Cardiac muscle cell (in vitro differentiated cells and primary cell): ENCODE results near the gene DUSP22. TPM values are rescaled to one million over a fixed set of nuclear protein-coding genes. Genes with fewer than 3 reads are reported as not detected.

ENCODE experiments used
- DNase-seq, 2 donors: peaks; one replicate each; pipeline versions ENCODE4 v3.0.0 to v3.0.0-alpha.2; 2010 to 2017; ENCODE audit warnings: low read depth in 1 of 2, low spot score in 1 of 2
- H3K27ac ChIP-seq: fragments of 200-600 bp; sonication (generic); 2 replicates; pipeline ENCODE4 v1.5.1; 2016
- H3K27me3 ChIP-seq: fragments of 200-600 bp; sonication (generic); 2 replicates; pipeline ENCODE4 v1.6.0; 2016; ENCODE audit warnings: control low read depth
- H3K36me3 ChIP-seq: fragments of 200-600 bp; sonication (generic); 2 replicates; pipeline ENCODE4 v1.5.1; 2016; ENCODE audit warnings: control low read depth
- H3K4me1 ChIP-seq: fragments of 200-600 bp; sonication (generic); 2 replicates; pipeline ENCODE4 v1.8.1; 2017; ENCODE audit warnings: low read depth, mild to moderate bottlenecking, mixed run types
- H3K4me3 ChIP-seq: fragments of 200-600 bp; sonication (generic); 2 replicates; pipeline ENCODE4 v1.5.1; 2016; ENCODE audit warnings: mild to moderate bottlenecking
- H3K9me3 ChIP-seq: fragments of 200-600 bp; sonication (generic); 2 replicates; pipeline ENCODE4 v1.5.1; 2017; ENCODE audit warnings: low read depth, mild to moderate bottlenecking, control low read depth
- polyA plus RNA-seq: library from polyadenylated mRNA; unstranded; fragments of >200 nt; fragmentation: Nextera tagmentation; extraction: Ambion mirVana; gene quantifications from 2 replicates; pipeline ENCODE4 v1.2.1, GENCODE V29; 2016
- total RNA-seq: library from RNA; depleted of rRNA; stranded (reverse); fragments of >200 nt; gene quantifications from 2 replicates; pipeline ENCODE4 v1.2.3, GENCODE V29; 2016
- TF ChIP-seq, protein P1 (sequence below): IDR thresholded peaks from 2 replicates; pipeline ENCODE4 v1.5.1; 2012; ENCODE audit warnings: low read depth, mild to moderate bottlenecking, low read length

Gene DUSP22
- total and polyA plus RNA-seq, 2 experiments from 2014 or later: 50.7 to 89.3 TPM

DNA sequence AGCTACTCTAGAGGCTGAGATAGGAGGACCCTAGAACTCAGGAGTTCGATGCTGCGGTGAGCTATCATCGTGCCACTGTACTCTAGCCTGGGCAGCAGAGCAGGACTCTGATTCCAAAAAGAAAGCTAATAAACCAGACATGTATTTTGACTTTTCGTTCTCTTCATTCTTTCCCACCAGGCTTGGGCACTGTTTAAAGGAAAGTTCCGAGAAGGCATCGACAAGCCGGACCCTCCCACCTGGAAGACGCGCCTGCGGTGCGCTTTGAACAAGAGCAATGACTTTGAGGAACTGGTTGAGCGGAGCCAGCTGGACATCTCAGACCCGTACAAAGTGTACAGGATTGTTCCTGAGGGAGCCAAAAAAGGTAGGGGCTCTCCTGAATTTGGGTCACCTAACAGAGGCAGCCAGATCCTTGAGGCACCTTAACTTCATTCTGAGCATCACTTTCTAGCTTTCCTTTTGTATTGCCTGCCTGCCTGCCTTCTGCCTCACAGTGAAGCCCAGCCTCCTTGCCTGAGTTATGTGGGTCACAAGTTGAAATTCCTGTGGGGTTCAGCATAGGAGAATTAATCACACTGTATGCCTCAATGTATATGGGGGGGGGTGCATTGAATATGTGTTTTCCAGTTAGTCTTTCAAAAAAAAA, 102.5 kb downstream of the DUSP22 start:
- no peaks in the 10 kb centered on the region for H3K4me1 ChIP-seq
- DNase-seq: no peak
- peaks cover 90% of the 10 kb centered on the region for H3K27me3 ChIP-seq
- no peak overlapping the region for H3K4me3 ChIP-seq
- TF ChIP-seq, protein P1, sequence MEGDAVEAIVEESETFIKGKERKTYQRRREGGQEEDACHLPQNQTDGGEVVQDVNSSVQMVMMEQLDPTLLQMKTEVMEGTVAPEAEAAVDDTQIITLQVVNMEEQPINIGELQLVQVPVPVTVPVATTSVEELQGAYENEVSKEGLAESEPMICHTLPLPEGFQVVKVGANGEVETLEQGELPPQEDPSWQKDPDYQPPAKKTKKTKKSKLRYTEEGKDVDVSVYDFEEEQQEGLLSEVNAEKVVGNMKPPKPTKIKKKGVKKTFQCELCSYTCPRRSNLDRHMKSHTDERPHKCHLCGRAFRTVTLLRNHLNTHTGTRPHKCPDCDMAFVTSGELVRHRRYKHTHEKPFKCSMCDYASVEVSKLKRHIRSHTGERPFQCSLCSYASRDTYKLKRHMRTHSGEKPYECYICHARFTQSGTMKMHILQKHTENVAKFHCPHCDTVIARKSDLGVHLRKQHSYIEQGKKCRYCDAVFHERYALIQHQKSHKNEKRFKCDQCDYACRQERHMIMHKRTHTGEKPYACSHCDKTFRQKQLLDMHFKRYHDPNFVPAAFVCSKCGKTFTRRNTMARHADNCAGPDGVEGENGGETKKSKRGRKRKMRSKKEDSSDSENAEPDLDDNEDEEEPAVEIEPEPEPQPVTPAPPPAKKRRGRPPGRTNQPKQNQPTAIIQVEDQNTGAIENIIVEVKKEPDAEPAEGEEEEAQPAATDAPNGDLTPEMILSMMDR: no peak
- H3K9me3 ChIP-seq: no peaks in the 10 kb centered on the region
- no peak overlapping the region for H3K27ac ChIP-seq
- H3K36me3 ChIP-seq: no peaks in the 10 kb centered on the region

GRCh38 chr6:395432-396125, 103.3 kb downstream of the DUSP22 start:
- Histone ChIP-seq H3K36me3 (no peaks in the 10 kb centered on the region), H3K9me3 (no peaks in the 10 kb centered on the region), H3K4me1 (no peaks in the 10 kb centered on the region), H3K4me3 (no peak overlapping the region), H3K27ac (no peak overlapping the region), H3K27me3 (peaks cover 81% of the 10 kb centered on the region)
- TF ChIP-seq, protein P1: no peak
- no peak for DNase-seq

- Histone ChIP-seq H3K4me1 (no peaks in the 10 kb centered on the region), H3K36me3 (no peaks in the 10 kb centered on the region), H3K27me3 (peaks cover 76% of the 10 kb centered on the region), H3K9me3 (no peaks in the 10 kb centered on the region), H3K4me3 (no peak overlapping the region), H3K27ac (no peak overlapping the region)
- TF ChIP-seq, protein P1: no peak
- DNase-seq: no peak
Measured at GRCh38 chr6:396126-396520, 103.8 kb downstream of the DUSP22 start.

DNA sequence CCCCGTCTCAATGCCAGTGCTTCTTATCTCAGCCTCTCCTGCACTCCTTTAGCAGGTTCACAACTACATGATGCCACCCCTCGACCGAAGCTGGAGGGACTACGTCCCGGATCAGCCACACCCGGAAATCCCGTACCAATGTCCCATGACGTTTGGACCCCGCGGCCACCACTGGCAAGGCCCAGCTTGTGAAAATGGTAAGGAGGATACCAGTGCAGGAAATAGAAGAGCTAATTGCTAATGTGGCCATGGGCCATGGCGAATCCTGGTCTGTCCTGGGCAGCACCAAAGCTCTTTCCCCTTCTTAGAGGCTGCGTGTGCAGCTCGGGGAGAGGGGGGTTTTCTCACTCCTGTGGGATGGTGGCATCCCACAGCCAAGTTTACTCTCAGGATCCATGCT, 104.8 kb downstream of the DUSP22 start:
- TF ChIP-seq, protein P1: no peak

GRCh38 chr6:397604-398003, 105.3 kb downstream of the DUSP22 start:
- Histone ChIP-seq H3K36me3 (no peaks in the 10 kb centered on the region), H3K4me1 (no peaks in the 10 kb centered on the region), H3K9me3 (no peaks in the 10 kb centered on the region), H3K27me3 (peaks cover 61% of the 10 kb centered on the region), H3K27ac (no peak overlapping the region), H3K4me3 (no peak overlapping the region)
- no peak for DNase-seq
- TF ChIP-seq, protein P1: no peak

More for the DNA sequence above, 104.8 kb downstream of the DUSP22 start:
- no peak overlapping the region for H3K4me3 ChIP-seq
- no peaks in the 10 kb centered on the region for H3K4me1 ChIP-seq
- no peak overlapping the region for H3K27ac ChIP-seq
- DNase-seq: no peak
- no peaks in the 10 kb centered on the region for H3K9me3 ChIP-seq
- peaks cover 67% of the 10 kb centered on the region for H3K27me3 ChIP-seq
- H3K36me3 ChIP-seq: no peaks in the 10 kb centered on the region
